ENCODE data around the gene OR6V1.
A peak's percentile ranks its signal among the peaks of the same experiment; 100 is the strongest.

The OR6V1 gene, protein sequence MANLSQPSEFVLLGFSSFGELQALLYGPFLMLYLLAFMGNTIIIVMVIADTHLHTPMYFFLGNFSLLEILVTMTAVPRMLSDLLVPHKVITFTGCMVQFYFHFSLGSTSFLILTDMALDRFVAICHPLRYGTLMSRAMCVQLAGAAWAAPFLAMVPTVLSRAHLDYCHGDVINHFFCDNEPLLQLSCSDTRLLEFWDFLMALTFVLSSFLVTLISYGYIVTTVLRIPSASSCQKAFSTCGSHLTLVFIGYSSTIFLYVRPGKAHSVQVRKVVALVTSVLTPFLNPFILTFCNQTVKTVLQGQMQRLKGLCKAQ

DNA sequence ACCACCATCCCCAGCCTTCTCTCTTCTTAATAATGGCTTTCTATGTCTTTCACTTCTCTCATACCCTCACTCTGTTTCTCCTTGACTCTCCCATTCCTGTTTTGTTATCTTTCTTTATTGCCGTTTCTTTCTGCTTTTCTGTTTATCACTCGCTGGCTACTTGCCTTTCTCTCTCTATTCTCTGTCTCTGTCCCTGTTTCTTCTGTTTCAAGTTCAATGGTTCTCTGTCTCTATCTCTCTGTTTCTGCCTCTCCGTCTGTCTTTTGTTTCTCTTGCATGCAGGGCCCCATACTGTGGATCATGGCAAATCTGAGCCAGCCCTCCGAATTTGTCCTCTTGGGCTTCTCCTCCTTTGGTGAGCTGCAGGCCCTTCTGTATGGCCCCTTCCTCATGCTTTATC lies at the start of gene OR6V1:
Gene OR6V1, plus strand, starts transcription at position 301 of the 400 bp plus-strand sequence. Its CDS starts 0 bp downstream, at position 301.
- TF ChIP-seq, protein P1, sequence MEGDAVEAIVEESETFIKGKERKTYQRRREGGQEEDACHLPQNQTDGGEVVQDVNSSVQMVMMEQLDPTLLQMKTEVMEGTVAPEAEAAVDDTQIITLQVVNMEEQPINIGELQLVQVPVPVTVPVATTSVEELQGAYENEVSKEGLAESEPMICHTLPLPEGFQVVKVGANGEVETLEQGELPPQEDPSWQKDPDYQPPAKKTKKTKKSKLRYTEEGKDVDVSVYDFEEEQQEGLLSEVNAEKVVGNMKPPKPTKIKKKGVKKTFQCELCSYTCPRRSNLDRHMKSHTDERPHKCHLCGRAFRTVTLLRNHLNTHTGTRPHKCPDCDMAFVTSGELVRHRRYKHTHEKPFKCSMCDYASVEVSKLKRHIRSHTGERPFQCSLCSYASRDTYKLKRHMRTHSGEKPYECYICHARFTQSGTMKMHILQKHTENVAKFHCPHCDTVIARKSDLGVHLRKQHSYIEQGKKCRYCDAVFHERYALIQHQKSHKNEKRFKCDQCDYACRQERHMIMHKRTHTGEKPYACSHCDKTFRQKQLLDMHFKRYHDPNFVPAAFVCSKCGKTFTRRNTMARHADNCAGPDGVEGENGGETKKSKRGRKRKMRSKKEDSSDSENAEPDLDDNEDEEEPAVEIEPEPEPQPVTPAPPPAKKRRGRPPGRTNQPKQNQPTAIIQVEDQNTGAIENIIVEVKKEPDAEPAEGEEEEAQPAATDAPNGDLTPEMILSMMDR (conservative IDR thresholded peaks at IDR 0.05; ENCODE audit: low read depth, low read length), result no peak
- no peak for DNase-seq (ENCODE audit: low read depth)

DNA sequence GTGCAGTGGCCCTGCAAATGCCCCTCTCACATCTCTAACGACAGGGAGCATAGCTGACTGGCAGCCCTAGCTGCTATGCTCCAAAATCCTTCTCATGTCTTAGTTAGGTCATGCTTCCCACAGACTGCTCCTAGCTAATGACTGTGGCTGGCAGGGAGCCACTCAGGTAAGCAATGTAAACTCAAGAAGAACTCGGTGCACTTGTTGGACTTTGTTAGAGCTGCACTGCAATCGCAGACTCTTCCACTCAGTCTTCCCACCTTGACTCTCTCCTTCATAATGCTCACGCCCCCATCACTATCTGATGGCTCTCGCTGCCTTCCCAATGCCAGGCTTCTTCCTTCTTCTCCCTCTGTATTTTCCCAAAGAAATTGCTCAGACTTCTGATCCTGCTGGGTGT lies 49.2 kb upstream of the OR6V1 start:
- TF ChIP-seq, protein P1 (conservative IDR thresholded peaks at IDR 0.05; ENCODE audit: low read depth, low read length), result no peak
- DNase-seq (ENCODE audit: low read depth), result no peak
- H3K4me3 ChIP-seq (ENCODE audit: low read depth, low read length), result peak overlapping the region; percentile 45

More for the DNA sequence above, at the start of gene OR6V1:
- H3K4me3 ChIP-seq (ENCODE audit: low read depth, low read length), result no peak within 1 kb of the TSS

DNA sequence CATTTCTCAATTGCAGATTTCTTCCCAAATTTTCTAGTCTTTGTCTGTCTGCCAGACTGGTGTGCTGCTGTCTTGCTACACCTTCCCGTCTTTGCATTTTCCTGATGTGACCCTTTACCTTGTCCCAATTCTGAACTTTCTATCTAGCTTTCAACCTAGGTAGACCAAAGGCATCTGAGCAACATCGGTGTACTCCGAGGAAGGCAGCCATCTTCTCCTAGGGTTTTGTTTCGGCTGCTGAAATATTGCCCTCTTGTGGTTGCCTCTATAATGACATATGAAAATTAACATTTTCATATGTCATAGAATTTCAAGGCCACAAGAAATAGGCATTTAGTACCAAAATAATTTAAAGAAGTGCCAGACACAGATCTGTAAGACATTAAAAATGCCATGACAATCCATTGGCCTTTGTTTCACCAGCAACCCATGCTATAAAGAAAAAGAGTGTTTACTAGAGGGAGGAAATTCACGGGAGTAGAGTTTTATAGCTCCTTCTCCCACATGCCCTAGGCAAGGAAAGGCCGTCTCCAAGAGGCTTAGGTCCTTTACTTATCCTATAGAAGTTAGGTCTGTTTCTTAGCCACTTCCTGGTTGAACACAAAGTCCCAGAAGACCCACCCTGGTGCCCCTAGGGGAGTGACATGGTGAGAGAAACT lies 48.6 kb upstream of the OR6V1 start:
- TF ChIP-seq, protein P1 (conservative IDR thresholded peaks at IDR 0.05; ENCODE audit: low read depth, low read length), result peak; percentile 78
- peak overlapping the region; percentile 45 for H3K4me3 ChIP-seq (ENCODE audit: low read depth, low read length)
- peak; percentile 70 for DNase-seq (ENCODE audit: low read depth)

DNA sequence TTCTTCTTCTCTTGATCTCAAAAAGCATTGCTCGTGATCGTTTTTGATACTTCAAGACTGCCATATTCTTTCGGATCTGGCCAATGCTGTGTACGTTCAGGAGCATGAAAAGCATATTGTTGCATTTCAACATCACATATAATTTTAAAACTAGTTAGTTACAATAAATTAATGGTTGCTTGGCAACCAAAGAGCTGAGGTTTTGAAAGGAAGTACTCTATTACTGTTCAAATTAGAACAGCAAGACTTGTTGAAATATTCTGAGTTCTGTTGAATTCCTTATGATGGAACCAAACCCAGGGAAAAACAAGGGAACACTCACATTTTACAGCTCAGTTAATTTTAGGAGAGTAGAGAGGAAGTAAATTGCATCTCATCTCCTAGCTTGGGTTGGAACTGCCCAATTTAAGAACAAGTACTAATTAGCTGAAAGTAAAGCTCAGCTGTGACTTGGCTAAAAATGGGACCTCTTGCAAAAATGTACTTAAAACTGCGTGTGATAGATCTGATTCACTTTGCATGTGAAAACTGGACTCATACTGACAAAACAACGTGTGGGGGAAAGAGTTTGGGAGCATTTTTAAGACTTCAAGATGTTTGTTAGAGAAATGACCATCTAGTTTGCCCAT lies 46.4 kb upstream of the OR6V1 start:
- TF ChIP-seq, protein P1 (conservative IDR thresholded peaks at IDR 0.05; ENCODE audit: low read depth, low read length), result no peak
- DNase-seq (ENCODE audit: low read depth), result no peak
- H3K4me3 ChIP-seq (ENCODE audit: low read depth, low read length), result no peak overlapping the region

DNA sequence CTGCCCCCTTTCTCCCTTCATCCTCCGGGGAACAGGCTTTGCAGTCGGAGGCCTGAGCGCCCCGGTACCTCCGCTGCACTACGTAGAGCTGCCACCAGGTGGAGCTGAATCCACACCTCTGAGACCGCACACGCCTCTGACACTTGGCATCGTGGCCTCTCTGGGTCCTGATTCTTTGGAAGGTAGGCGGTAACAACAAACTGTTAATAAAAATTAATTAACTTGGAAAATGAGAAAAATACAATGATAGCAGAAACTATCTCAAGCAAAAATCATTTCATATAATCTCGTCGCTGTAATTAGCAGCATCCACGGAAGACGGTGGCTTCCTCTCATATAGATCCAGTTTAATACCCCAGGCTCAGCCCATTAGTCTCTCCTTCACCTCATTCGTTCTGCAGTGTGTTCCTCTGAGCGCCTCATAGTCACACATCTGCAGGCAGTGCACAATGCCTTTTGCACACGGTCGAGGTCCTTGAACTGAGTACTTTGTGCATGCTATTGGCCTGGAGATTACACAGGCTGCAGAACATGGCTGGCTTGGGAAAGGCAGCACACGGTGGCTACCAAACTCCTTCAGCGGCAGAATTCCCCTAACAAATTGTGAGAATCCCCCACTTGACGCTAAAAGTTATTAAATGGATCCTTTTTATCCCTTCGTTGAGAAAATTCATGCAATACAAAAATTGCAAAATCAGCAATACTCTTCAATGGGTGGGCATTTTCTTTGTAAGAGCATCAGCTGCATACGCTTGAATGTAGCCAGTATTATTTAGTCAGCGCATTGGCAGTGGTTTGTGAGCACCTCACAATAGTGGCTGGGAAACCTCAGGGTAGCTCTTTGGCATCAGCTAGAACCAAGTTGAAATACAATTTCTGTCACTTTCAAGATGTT lies 43.9 kb upstream of the OR6V1 start:
- DNase-seq (ENCODE audit: low read depth), result peak; percentile 77
- no peak overlapping the region for H3K4me3 ChIP-seq (ENCODE audit: low read depth, low read length)
- TF ChIP-seq, protein P1 (conservative IDR thresholded peaks at IDR 0.05; ENCODE audit: low read depth, low read length), result peak; percentile 98

DNA sequence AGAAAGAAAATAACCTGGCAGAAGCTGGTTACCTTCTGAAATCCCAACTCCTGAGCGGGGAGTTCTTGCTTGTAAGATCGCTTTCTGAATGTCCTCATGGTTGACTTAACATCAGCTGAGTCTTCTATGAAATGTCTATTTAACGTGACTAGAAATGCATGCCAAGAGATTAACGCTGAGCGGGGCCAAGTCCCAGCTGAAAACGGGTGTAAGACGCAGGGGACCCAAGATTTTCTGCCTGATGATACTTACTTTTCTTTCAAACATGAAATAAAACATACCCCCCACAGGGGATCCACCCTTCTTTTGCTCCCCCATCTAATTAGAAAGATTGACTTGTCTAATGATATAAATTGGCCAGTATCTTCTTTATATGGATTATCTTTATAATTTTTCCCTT lies 40.1 kb upstream of the OR6V1 start:
- TF ChIP-seq, protein P1 (conservative IDR thresholded peaks at IDR 0.05; ENCODE audit: low read depth, low read length), result no peak
- DNase-seq (ENCODE audit: low read depth), result no peak
- H3K4me3 ChIP-seq (ENCODE audit: low read depth, low read length), result no peak overlapping the region
